Astrocyte of the spinal cord (primary cell): ENCODE results near the gene PTPRD.

Experiments
- DNase-seq: peaks from one replicate; pipeline ENCODE4 v3.0.0; 2011; ENCODE audit warnings: low read depth, low spot score
- H3K4me3 ChIP-seq: 2 replicates; pipeline ENCODE4 v1.5.1; 2011; ENCODE audit warnings: low read depth, mild to moderate bottlenecking, low read length, moderate library complexity
- in situ Hi-C: cut with HindIII; loops from 2 replicates; pipeline ENCODE4 v1.10.0; 2017; ENCODE audit warnings: low sequenced_read_pairs
- TF ChIP-seq, protein P1 (sequence below): IDR thresholded peaks from 2 replicates; pipeline ENCODE4 v1.5.1; 2012; ENCODE audit warnings: low read depth, mild to moderate bottlenecking, low read length, inconsistent platforms

The PTPRD gene

GRCh38 chr9:8874482-8874881 lies 1738.3 kb downstream of the PTPRD start:
- H3K4me3 ChIP-seq, result no peak overlapping the region
- in situ Hi-C loops, result no loop called here
- TF ChIP-seq, protein P1, sequence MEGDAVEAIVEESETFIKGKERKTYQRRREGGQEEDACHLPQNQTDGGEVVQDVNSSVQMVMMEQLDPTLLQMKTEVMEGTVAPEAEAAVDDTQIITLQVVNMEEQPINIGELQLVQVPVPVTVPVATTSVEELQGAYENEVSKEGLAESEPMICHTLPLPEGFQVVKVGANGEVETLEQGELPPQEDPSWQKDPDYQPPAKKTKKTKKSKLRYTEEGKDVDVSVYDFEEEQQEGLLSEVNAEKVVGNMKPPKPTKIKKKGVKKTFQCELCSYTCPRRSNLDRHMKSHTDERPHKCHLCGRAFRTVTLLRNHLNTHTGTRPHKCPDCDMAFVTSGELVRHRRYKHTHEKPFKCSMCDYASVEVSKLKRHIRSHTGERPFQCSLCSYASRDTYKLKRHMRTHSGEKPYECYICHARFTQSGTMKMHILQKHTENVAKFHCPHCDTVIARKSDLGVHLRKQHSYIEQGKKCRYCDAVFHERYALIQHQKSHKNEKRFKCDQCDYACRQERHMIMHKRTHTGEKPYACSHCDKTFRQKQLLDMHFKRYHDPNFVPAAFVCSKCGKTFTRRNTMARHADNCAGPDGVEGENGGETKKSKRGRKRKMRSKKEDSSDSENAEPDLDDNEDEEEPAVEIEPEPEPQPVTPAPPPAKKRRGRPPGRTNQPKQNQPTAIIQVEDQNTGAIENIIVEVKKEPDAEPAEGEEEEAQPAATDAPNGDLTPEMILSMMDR, result no peak
- DNase-seq, result no peak

- TF ChIP-seq, protein P1, result no peak
- DNase-seq, result peak; percentile 74
- in situ Hi-C loops, result no loop called here
- no peak overlapping the region for H3K4me3 ChIP-seq
Measured at GRCh38 chr9:8872802-8873201, 1740.0 kb downstream of the PTPRD start.

- no peak for DNase-seq
- TF ChIP-seq, protein P1, result no peak
- no peak overlapping the region for H3K4me3 ChIP-seq
- in situ Hi-C loops, result no loop called here
Measured at GRCh38 chr9:8871796-8872445, 1740.9 kb downstream of the PTPRD start.

GRCh38 chr9:8871396-8871795 lies 1741.4 kb downstream of the PTPRD start:
- in situ Hi-C loops, result no loop called here
- TF ChIP-seq, protein P1, result no peak
- DNase-seq, result no peak
- no peak overlapping the region for H3K4me3 ChIP-seq

- in situ Hi-C loops, result no loop called here
- TF ChIP-seq, protein P1, result no peak
- H3K4me3 ChIP-seq, result no peak overlapping the region
- DNase-seq, result no peak
Measured at GRCh38 chr9:8869812-8870211, 1743.0 kb downstream of the PTPRD start.

DNA sequence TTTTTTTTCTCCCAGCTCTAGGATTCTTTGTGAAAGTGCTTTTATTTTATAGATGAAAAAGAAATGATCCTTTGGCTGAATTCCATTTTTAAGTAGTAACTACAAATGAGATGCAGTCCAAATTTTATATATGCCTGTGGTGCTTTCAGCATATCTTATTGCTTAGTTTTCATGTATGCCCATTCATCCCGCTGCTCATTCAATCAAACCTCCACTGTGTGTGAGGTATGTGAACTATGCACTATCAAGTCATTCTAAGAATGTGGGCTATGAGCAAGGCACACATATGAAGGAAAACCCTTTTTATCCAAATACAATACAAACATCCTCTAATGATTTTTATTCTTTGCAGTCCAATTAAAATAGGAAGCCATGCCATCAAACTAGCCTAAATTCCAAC lies 1744.2 kb downstream of the PTPRD start:
- no peak overlapping the region for H3K4me3 ChIP-seq
- peak; percentile 45 for DNase-seq
- in situ Hi-C loops, result no loop called here
- TF ChIP-seq, protein P1, result no peak
